HG03469 (cell line): ENCODE data around the gene PAFAH2.

Experiments used
- ATAC-seq: cut with Tn5 transposase; IDR thresholded peaks from one replicate; pipeline ENCODE4 v1.9.1; 2021; ENCODE audit warnings: mild to moderate bottlenecking, moderate library complexity, moderate number of reproducible peaks; ENCODE audit not compliant: unreplicated experiment

The PAFAH2 gene

DNA sequence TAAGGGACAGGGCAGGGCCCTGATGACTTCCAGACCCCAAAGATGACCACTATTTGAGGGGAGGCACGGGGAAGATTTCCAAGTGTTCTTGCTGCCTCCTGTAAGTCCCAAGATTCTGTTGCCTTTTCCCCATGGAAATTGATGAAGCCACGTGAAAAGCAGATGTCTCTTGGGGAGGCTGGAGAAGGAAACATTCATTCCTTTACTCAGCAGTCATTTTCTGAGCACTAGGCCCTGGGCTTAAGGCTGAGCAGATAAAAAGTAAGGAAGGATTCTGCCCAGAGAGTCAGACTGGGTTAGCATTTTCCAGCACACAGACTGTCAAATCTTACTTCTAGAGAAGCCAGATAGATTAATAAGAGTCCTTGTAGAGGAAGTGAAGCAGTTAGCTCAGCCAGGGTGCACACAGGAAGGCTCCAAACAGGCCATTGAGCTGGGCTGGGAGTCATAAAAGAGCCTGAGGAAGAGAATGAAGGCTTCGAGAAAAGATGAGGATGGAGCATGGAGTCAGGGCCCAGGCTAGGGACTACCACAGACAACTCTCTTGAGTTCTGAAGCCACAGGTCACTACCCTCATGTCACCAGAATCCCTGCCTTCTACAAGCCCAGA lies 33.9 kb upstream of the PAFAH2 start:
- ATAC-seq = no peak

DNA sequence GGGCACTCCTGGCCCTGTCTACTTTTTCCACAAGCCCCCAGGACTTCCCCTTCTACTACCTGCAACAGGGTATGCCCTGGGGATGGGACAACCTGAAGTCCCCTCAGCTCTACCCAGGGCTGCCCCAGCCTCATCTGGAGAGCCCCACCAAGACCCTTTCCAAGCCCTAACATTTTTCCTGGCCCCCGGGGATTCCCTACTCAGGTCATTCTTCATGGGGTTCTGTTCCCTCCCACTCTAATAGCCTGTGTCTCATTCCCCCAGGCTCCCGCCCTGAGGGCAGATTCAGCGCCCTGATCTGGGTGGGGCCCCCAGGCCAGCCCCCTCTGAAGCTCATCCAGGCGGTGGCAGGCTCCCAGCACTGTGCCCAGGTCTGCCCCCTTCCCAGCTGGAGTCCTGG lies 33.3 kb upstream of the PAFAH2 start:
- ATAC-seq = no peak

DNA sequence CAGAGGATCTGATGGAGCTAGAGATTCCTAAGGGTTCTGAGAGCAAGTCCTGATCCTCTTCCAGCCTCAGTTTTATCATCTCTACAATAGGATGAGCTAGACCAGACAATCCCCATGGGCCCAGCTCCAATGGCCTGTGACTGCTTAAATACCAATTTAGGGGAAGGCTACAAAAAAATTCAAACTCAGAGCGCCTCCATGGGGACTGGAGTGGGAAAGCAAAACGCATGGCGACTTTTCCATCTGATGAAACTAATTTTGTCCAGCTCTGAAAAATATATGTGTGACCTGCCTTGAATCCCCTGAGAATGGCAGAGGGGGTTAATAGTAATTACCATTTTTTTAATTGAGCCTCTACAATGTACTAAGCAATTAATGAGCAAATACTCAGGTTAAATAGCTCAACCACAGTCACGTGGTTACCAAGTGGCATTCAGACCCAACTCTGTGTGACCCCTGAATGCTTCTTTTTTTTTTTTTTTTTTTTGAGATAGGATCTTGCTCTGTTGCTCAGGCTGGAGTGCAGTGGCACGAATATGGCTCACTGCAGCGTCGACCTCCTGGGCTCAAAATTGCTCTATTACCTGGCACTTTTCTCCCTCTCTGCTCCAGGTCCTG lies 32.1 kb upstream of the PAFAH2 start:
- no peak for ATAC-seq

DNA sequence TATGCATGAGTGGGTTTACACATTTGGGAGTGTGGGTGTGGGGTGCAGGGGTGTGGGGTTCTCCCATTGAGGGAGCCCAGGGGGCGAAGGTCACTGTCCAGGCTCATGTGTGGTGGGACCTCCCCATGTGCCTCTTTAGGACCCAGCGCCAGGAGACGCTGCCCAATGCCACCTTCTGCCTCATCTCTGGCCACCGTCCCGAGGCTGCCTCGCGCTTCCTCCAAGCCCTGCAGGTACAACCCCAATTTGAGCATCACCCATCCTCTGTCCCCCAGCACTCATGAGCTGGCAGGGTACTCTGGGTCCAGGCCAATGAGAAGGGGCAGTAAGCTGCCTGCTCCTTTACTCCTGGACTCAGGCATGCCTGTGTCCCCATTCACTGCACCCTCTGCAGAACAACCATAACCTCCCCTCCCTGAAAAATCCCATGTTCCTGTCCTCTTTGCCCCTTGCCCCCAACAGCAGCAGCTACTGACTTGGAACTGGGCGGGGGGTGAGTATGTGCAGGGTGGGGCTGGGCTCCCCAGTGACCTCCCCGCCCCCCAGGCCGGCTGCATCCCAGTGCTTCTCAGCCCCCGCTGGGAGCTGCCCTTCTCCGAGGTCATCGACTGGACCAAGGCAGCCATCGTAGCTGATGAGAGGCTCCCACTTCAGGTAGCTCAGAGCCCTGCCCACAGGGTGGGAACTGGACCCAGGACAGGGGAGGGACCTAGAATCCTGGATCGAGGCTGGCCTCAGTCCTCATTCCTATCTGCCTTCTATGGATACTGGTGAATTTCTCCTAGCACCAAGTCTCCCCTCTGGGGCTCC lies 31.4 kb upstream of the PAFAH2 start:
- no peak for ATAC-seq

GRCh38 chr1:26028490-26028980 lies 30.7 kb upstream of the PAFAH2 start:
- ATAC-seq = no peak

DNA sequence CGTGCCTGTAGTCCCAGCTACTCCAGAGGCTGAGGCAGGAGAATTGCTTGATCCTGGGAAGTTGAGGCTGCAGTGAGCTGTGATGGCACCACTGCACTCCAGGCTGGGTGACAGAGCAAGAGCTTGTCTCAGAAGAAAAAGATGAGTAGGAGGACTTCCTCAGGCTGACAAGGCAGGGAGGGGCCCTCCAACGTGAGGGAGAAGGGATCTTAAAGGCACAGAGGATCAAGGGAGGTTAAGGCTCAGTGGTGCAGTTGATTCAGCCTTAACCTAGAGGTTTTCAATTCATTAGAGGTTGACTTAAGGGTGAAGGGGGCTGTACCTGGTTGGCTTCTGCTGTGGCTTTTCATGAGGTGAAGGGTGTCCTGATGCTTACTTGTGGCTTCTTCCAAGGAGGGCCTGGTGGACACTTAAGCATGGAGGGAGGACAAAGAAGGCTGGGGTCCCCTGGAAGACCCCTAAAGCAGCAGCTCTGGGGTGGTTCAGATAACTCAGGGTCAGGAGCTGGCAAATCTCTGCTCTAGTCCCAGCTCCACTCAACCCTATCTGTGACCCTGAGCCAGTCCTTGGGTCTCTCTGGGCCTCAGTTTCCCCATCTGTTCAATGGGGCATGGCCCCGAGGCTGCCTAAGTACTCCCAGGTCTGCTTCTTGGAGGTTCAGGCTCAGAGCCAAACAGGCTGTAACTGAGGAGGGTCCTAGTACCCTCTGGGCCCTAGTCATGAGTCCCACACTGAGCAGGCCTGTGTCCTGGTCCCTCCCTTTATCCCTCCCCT lies 30.0 kb upstream of the PAFAH2 start:
- ATAC-seq = no peak

DNA sequence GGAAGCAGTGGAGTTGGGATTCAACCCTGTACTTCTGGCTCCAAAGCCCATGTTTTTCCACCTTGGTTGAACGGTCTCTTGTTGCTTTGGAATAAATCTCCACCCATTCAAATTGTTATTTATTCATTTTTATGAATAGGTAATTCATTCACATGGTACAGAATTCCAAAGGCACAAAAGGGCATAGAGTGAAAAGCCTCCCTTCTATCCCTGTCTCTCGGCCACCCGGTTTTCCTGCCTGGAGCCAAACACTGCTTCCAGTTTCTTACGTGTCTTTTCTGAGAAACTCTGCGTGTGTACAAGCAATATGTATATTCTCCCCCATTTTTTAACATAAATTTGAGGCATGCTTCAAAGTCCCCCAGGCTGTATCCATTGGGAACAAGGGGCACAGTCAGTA lies 27.7 kb upstream of the PAFAH2 start:
- ATAC-seq = no peak

DNA sequence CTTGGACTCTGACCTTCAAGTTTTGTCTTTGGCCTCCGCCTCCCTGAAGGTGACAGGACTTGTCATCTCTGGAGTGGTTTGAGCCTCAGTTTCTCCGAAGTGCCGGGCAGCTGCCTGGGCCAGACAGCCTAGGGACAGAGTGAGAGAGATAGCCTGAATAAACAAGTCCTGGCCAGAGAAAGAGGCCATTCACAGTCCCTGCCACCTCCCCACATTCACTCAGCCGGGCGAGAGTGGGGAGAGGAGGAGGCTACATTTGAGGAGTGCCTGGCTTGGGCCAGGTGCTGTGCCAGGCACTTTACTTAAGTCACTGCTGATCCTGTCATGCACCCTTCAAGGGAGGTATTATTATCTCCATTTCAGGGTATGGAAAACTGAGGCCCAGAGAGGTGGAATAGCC lies 27.2 kb upstream of the PAFAH2 start:
- ATAC-seq = no peak

- no peak for ATAC-seq
Measured at GRCh38 chr1:26023826-26024225, 26.0 kb upstream of the PAFAH2 start.

DNA sequence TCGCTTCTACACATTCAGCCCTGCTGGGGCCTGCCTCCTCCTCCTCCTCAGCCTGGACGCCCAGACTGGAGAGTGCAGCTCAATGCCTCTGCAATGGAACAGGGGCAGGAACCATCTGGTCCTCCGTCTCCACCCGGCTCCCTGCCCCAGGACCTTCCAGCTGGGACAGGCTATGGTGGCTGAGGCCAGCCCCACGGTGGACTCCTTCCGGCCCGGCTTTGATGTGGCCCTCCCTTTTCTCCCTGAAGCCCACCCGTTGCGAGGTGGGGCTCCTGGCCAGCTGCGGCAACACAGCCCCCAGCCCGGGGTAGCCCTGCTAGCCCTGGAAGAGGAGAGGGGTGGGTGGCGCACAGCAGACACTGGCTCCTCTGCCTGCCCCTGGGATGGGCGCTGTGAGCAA lies 25.1 kb upstream of the PAFAH2 start:
- ATAC-seq = no peak

- no peak for ATAC-seq
Measured at GRCh38 chr1:26022404-26022779, 24.5 kb upstream of the PAFAH2 start.

DNA sequence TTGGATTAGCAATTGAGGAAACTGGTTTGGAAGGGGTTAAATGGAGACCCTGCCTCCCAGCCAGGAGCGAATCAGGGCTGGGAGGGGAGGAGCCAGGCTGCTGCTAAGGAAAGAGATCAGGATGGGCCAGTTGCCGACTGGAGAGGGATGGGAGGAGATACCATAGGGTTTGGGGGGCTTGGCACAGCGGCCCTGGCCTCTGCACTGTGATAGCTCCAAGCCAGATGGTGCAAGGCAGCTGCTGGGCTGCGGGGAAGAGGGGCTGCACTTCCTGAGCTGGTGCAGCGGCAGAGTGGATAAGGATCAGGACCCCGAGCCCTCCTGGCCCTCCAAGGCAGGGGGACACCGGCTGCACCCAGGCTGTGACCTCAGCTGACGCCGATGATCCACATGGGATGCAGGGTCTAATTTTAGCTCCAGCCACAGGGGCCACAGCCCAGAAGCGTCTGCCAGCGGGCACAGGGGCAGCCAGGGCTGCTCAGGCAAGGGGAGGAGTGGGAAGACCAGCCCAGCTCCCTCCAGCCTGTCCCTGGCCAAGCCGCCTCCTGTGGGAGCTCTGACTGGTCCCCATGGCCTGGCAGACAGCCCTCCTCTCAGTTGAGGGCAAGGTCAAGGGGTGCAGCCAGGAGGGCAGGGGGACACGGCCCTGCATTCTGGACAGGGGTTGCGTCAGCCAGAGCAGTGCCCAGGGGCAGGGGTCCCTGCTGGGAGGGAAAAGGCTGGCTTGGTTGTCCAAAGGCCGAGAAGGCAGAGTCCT lies 24.0 kb upstream of the PAFAH2 start, which contains the start of gene EXTL1:
TSS of gene EXTL1 (plus strand) at position 129 of the 757 bp plus-strand sequence. CDS start 872 bp downstream, outside the sequence.
- no peak for ATAC-seq

GRCh38 chr1:26020941-26021646 lies 23.2 kb upstream of the PAFAH2 start:
- ATAC-seq = no peak

GRCh38 chr1:26020330-26020768 lies 22.5 kb upstream of the PAFAH2 start:
- ATAC-seq = no peak

DNA sequence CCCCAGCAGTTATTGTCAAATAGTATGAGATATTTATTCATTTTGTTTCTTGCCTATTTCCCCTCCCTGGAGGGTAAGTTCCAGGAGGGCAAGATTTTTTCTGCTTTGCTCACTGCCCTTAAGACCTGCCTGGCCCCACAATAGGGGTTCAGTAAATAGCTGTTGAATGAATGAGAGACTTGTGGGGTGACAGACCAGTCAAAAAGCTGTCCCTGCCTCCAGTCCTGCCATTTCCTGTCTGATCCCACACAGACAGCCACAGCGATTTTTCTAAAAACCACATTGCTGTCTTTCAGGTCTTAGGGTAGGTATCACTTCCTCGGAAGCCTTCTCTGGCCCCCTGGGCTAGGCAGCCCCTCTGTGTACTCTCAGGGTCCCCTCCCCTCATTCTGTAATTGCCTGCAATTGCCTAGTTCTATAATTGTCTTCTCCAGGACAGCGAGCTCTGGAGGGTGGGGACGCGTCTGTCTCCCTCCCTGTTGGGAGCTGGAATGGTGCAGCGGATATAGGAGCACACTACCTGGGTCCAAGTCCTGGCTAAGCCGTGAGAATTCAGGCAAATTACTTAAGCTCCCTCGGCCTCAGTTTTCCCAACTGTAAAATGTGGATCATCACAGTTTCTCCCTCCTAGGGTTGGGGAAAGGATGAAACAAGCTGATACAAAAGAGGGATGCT lies 21.9 kb upstream of the PAFAH2 start:
- ATAC-seq = no peak

- ATAC-seq = no peak
Measured at GRCh38 chr1:26017606-26018005, 19.7 kb upstream of the PAFAH2 start.

DNA sequence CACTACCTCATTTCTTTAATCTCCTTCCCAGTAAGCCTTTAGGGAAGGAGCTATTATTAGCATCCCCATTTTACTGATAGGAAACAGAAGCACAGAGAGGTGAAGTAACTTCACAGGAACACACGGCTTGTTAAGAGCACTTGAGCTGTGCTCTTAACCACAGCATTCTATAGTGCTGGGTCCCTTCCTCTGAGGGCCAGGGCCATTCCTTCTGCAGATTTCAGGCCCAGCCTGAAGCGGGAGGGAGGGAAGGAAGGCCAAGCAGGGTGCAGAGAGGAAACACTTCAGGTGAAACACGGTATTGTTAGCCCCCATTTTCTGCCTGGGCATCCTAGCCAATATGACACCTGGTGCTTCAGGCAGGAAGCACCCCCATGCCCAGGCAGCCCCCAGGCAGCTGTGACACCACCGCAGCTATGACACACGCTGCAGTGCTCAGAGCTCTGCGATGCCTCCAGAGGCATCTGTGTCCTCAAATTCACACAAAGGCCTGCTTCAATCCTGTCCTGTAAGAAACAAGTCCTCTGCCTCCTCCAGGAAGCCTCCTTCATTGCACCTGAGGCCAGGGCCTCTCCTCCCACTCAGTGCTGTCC lies 19.2 kb upstream of the PAFAH2 start:
- ATAC-seq = no peak

DNA sequence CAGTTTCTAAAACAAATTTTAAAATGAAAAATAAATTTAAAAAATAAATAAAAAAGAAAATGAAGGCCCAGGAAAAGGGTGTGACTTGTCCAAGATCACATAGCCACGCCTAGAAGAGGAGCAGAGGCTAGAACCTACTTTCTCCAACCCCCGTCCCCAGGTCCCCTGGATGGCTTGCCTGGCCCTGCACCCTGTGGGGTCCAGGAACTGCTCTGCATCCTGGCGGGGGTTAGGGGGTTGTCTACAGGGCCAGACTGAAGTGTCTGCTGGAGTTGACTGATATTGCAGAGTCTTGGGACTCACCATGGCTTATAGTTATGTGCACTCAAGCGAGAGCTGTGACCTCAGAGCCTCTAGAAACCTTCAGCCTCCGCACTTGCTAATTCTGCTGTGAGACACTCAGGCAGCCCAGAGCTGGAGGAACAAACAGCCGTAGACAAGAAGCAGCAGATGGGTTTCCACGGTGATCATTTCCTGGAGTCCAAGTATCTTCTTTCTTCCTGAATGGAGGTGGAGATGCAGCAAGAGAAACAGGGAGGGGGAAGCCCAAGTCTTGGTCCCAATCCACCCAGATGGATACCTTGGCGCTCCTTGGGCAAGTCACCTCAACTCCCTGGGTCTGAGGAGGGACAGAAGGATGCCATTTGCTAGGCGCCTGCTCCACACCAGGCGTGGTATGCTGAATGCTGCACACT lies 18.5 kb upstream of the PAFAH2 start:
- no peak for ATAC-seq
